Fibroblast of pulmonary artery (primary cell): ENCODE data around the gene TTLL10.

Experiments used
- DNase-seq: peaks from one replicate; pipeline ENCODE4 v3.0.0-alpha.2; 2010; ENCODE audit warnings: low read depth
- H3K4me3 ChIP-seq: replicated peaks from 2 replicates; pipeline ENCODE4 v1.5.1; 2011; ENCODE audit warnings: low read depth, mild to moderate bottlenecking, control low read depth, low read length, moderate library complexity
- CTCF ChIP-seq: IDR thresholded peaks from 2 replicates; pipeline ENCODE4 v1.5.1; 2011; ENCODE audit warnings: mild to moderate bottlenecking, control low read depth, low read length, inconsistent platforms; ENCODE audit errors: missing control alignments

The TTLL10 gene

GRCh38 chr1:1210726-1211540 lies 37.3 kb downstream of the TTLL10 start:
- H3K4me3 ChIP-seq = no peak overlapping the region
- DNase-seq = no peak
- TF ChIP-seq CTCF = no peak

GRCh38 chr1:1211541-1212441 lies 38.1 kb downstream of the TTLL10 start:
- DNase-seq = no peak
- TF ChIP-seq CTCF = no peak
- no peak overlapping the region for H3K4me3 ChIP-seq

GRCh38 chr1:1212780-1213344 lies 39.2 kb downstream of the TTLL10 start:
- H3K4me3 ChIP-seq = no peak overlapping the region
- DNase-seq = no peak
- TF ChIP-seq CTCF = no peak

- no peak for DNase-seq
- no peak within 1 kb of the TSS for H3K4me3 ChIP-seq
- no peak for TF ChIP-seq CTCF
These were observed 39.9 kb downstream of the TTLL10 start, which contains the start of gene TNFRSF4 for GRCh38 chr1:1213345-1214265. Gene TNFRSF4 (minus strand): TSS chr1:1214153. CDS start chr1:1214127, 26 bp downstream.

- no peak for DNase-seq
- TF ChIP-seq CTCF = no peak
- H3K4me3 ChIP-seq = no peak overlapping the region
These were observed 41.5 kb downstream of the TTLL10 start for GRCh38 chr1:1215080-1215676.
